Chondrocyte (in vitro differentiated cells): Measurements from ENCODE around the gene TAP2. TPM values are rescaled to one million over a fixed set of nuclear protein-coding genes. Genes with fewer than 3 reads are reported as not detected.

Experiments used
- DNase-seq: peaks from one replicate; pipeline ENCODE4 v3.0.0; 2021; ENCODE audit warnings: mixed read lengths, low spot score
- H3K27ac Mint-ChIP-seq: one replicate; pipeline ENCODE4 v1.8.0; 2021; ENCODE audit warnings: mild to moderate bottlenecking, moderate library complexity, mixed read lengths; ENCODE audit not compliant: unreplicated experiment
- H3K27me3 Mint-ChIP-seq: 2 replicates; pipeline ENCODE4 v1.8.0; 2021; ENCODE audit warnings: low read depth, mixed read lengths
- H3K36me3 Mint-ChIP-seq: 2 replicates; pipeline ENCODE4 v1.8.0; 2021; ENCODE audit warnings: low read depth, mixed read lengths
- H3K4me1 Mint-ChIP-seq: 2 replicates; pipeline ENCODE4 v1.8.0; 2021; ENCODE audit warnings: low read depth, mild to moderate bottlenecking, mixed read lengths
- H3K4me3 Mint-ChIP-seq: one replicate; pipeline ENCODE4 v1.8.0; 2021; ENCODE audit warnings: mild to moderate bottlenecking, moderate library complexity, mixed read lengths; ENCODE audit not compliant: unreplicated experiment
- H3K9me3 Mint-ChIP-seq: 2 replicates; pipeline ENCODE4 v1.8.0; 2021; ENCODE audit warnings: low read depth, mixed read lengths
- CTCF ChIP-seq: fragments of 200-600 bp; sonication (generic); IDR thresholded peaks from 2 replicates; pipeline ENCODE4 v1.5.0; 2021; ENCODE audit warnings: antibody characterized with exemption, mild to moderate bottlenecking, moderate library complexity
- total RNA-seq: library from RNA; stranded (reverse); gene quantifications from 3 replicates; pipeline ENCODE4 v1.2.1, GENCODE V29; 2021

Gene TAP2
- total RNA-seq, 1 donor from 2014 or later = 20.3 TPM

- no peak for DNase-seq
- Mint-ChIP-seq H3K27ac (no peak overlapping the region), H3K4me3 (peak overlapping the region; percentile 79), H3K27me3 (no peaks in the 10 kb centered on the region), H3K9me3 (no peaks in the 10 kb centered on the region), H3K4me1 (peaks cover 8% of the 10 kb centered on the region), H3K36me3 (peaks cover 7% of the 10 kb centered on the region)
- no peak for TF ChIP-seq CTCF
Measured at GRCh38 chr6:32837651-32838113, 857 bp downstream of the TAP2 start.

GRCh38 chr6:32836873-32837272 is 1.7 kb downstream of the TAP2 start:
- Mint-ChIP-seq H3K4me1 (peaks cover 8% of the 10 kb centered on the region), H3K27ac (no peak overlapping the region), H3K4me3 (no peak overlapping the region), H3K27me3 (no peaks in the 10 kb centered on the region), H3K9me3 (no peaks in the 10 kb centered on the region), H3K36me3 (peaks cover 7% of the 10 kb centered on the region)
- TF ChIP-seq CTCF = no peak
- DNase-seq = no peak

- DNase-seq = no peak
Measured at GRCh38 chr6:32835167-32835893, 3.2 kb downstream of the TAP2 start.

GRCh38 chr6:32833664-32834063 is 4.9 kb downstream of the TAP2 start:
- Mint-ChIP-seq H3K4me3 (no peak overlapping the region), H3K4me1 (peaks cover 8% of the 10 kb centered on the region), H3K9me3 (no peaks in the 10 kb centered on the region), H3K27ac (no peak overlapping the region), H3K27me3 (no peaks in the 10 kb centered on the region), H3K36me3 (peaks cover 12% of the 10 kb centered on the region)
- no peak for DNase-seq
- TF ChIP-seq CTCF = no peak

More at GRCh38 chr6:32835167-32835893, 3.2 kb downstream of the TAP2 start:
- H3K27me3 Mint-ChIP-seq = no peaks in the 10 kb centered on the region
- H3K4me1 Mint-ChIP-seq = peaks cover 8% of the 10 kb centered on the region
- no peaks in the 10 kb centered on the region for H3K9me3 Mint-ChIP-seq
- peaks cover 7% of the 10 kb centered on the region for H3K36me3 Mint-ChIP-seq
- no peak overlapping the region for H3K4me3 Mint-ChIP-seq
- no peak for TF ChIP-seq CTCF
- no peak overlapping the region for H3K27ac Mint-ChIP-seq

- Mint-ChIP-seq H3K27ac (no peak overlapping the region), H3K4me3 (no peak overlapping the region), H3K4me1 (peaks cover 5% of the 10 kb centered on the region), H3K36me3 (peaks cover 13% of the 10 kb centered on the region), H3K9me3 (no peaks in the 10 kb centered on the region), H3K27me3 (no peaks in the 10 kb centered on the region)
- no peak for DNase-seq
- TF ChIP-seq CTCF = no peak
Measured at GRCh38 chr6:32832535-32832934, 6.0 kb downstream of the TAP2 start.
